Astrocyte of the cerebellum (primary cell): ENCODE results near the gene CDH18.

Experiments
- DNase-seq: peaks from one replicate; pipeline ENCODE4 v3.0.0-alpha.2; 2011; ENCODE audit warnings: low read depth
- H3K4me3 ChIP-seq: 2 replicates; pipeline ENCODE4 v1.5.1; 2011; ENCODE audit warnings: mild to moderate bottlenecking, low read depth, low read length, moderate library complexity
- in situ Hi-C: cut with HindIII; loops from 2 replicates; pipeline ENCODE4 v1.10.0; 2017; ENCODE audit warnings: low sequenced_read_pairs
- TF ChIP-seq, protein P1 (sequence below): IDR thresholded peaks from 2 replicates; pipeline ENCODE4 v1.5.1; 2012; ENCODE audit warnings: low read length, low read depth, moderate library complexity, mild to moderate bottlenecking; ENCODE audit errors: missing control alignments

CDH18 gene

DNA sequence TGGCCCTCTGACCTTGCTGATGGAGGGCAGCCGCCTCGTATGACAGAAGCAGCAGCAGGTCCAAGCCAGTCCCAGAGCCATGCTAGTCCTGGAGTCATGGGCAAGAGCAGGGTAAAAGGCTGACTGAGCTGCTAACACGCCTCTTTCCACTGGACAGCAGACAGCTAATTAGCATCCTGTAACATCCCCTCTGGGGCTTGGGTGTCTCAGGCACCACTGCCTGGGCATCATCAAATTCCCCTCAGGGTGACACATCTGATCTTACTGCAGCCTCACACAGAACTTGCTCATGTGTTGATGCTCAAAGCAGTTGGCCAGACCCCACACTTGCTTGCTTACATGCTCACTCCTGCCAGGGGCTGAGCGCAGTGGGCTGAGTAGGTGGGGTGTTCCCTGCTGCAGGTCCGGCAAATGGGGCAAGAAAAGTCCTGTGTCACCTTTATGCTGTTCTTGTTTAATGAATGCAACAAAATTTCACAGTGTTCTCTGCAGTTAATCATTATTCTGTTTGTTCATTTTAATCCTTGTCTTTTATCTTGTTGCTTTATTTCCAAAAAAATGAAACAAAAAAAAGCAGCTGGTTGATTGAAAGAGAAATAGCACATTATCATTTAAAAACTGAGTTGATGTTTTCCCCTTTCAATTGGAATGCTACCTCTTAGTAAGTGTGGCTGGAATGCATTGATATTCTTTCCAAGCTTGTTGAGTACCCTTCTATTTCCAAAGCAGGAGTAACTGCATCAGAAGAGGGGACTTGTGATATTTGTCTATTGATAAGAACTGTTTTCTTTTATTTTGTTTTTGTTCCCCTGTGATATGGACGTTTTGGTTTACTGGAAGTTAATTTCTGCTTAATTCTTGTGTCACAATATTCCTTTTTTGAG lies 254.1 kb downstream of the CDH18 start:
- no peak for DNase-seq
- TF ChIP-seq, protein P1, sequence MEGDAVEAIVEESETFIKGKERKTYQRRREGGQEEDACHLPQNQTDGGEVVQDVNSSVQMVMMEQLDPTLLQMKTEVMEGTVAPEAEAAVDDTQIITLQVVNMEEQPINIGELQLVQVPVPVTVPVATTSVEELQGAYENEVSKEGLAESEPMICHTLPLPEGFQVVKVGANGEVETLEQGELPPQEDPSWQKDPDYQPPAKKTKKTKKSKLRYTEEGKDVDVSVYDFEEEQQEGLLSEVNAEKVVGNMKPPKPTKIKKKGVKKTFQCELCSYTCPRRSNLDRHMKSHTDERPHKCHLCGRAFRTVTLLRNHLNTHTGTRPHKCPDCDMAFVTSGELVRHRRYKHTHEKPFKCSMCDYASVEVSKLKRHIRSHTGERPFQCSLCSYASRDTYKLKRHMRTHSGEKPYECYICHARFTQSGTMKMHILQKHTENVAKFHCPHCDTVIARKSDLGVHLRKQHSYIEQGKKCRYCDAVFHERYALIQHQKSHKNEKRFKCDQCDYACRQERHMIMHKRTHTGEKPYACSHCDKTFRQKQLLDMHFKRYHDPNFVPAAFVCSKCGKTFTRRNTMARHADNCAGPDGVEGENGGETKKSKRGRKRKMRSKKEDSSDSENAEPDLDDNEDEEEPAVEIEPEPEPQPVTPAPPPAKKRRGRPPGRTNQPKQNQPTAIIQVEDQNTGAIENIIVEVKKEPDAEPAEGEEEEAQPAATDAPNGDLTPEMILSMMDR, result no peak
- in situ Hi-C loops, result no loop called here
- no peak overlapping the region for H3K4me3 ChIP-seq

DNA sequence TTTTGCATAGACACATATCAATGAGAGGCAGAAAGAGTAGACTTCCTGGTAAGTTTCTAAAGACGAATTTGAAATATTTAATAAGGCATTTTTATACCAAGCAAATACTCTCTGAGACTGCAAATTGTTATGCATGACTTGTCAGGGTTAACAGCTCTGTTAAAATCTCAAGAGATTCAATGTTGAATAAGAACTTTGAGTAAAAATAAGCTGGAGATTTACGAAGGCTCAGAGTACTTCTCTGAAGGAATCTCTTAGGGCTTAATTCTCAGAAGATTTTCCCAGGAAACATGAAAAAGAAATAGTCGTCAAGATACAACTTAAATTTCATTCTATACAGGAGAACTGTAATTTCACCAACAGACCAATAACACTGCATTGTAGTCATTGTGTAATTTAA lies 259.4 kb downstream of the CDH18 start:
- no peak overlapping the region for H3K4me3 ChIP-seq
- no peak for DNase-seq
- in situ Hi-C loops, result no loop called here
- TF ChIP-seq, protein P1, result no peak

DNA sequence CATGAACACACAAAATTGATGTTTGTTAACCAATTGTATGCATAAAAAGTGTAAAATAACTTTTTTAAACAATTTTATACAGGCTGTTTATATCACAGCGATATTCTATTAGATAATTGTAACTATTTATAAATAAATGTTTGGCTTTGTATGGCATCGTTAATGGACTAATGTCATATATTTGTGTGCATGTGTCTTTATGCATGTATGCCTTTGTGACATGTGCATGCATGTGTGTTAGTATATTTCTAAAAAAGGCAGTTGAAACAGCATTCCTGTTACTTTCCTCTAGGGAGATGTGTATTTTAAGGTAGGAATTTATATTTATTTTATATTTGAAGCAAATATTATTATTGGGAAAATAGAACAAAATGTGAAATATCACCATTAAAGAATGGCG lies 268.9 kb downstream of the CDH18 start:
- TF ChIP-seq, protein P1, result no peak
- no peak for DNase-seq
- no peak overlapping the region for H3K4me3 ChIP-seq
- in situ Hi-C loops, result no loop called here

DNA sequence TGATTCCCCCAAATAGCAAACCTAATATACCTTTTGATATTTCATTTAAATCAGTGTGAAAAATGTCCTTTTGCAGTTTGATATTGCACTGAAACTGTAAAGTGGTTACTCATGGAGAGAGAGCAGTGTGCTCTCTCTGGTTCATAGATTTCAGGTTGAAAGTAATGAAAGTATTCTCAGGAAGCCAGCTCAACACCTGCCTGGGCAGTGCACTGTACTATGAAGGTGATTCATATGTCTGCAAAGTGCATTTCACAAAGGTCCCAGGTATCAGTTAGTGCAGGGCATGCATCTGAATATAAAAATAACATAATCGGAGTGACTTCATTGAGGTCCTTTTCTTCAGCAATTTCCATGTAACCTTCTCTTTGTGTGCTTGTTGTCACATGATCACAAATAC lies 274.3 kb downstream of the CDH18 start:
- no peak overlapping the region for H3K4me3 ChIP-seq
- TF ChIP-seq, protein P1, result no peak
- in situ Hi-C loops, result no loop called here
- no peak for DNase-seq

DNA sequence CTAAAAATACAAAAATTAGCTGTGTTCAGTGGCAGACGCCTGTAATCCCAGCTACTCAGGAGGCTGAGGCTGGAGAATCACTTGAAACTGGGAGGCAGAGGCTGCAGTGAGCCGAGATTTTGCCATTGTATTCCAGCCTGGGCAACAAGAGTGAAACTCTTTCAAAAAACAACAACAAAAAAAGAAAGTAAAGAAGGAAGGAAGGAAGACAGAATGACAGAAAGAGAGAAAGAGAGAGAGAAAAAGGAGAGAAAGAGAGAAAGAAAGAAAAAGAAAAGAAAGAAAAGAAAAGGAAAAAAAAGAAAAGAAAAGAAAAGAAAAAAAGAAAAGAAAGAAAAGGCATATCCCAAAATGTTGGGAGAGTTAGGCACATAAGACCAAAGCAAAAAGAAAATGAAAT lies 278.6 kb downstream of the CDH18 start:
- TF ChIP-seq, protein P1, result no peak
- DNase-seq, result no peak
- in situ Hi-C loops, result no loop called here
- H3K4me3 ChIP-seq, result no peak overlapping the region

DNA sequence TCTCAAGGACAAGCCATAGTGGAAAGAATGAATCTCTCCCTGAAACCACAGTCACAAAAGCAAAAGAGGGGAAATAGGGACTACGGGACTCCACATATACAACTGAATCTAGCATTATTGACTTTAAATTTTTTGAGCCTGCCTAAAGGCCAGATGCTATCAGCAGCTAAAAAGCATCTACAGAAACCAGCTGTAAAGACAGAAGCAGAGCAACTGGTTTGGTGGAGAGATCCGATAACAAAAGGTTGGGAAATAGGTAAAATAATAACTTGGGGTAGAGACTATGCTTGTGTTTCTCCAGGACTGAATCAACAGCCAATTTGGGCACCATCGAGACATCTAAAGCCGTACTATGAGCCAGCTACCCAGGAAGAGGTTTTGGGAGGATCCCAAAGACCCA lies 281.2 kb downstream of the CDH18 start:
- DNase-seq, result no peak
- in situ Hi-C loops, result no loop called here
- no peak overlapping the region for H3K4me3 ChIP-seq
- TF ChIP-seq, protein P1, result no peak
